Astrocyte (in vitro differentiated cells and primary cell): ENCODE results near the gene PIGR. TPM values are rescaled to one million over a fixed set of nuclear protein-coding genes. Genes with fewer than 3 reads are reported as not detected.

Experiments used
- DNase-seq: peaks from one replicate; pipeline ENCODE4 v3.0.0-alpha.2; 2010; ENCODE audit warnings: low read depth
- FAIRE-seq: peaks from 2 replicates; lab custom pipeline; 2011; peaks lifted over from hg19 to GRCh38; lab: Jason Lieb, UNC
- H2AFZ ChIP-seq: 2 replicates; pipeline ENCODE4 v1.6.0; 2012; ENCODE audit warnings: low read depth, low read length, inconsistent platforms
- H3K27ac ChIP-seq: 2 replicates; pipeline ENCODE4 v1.5.1; 2011; ENCODE audit warnings: low read depth, low read length, inconsistent platforms
- H3K27me3 ChIP-seq: 2 replicates; pipeline ENCODE4 v1.6.0; 2011; ENCODE audit warnings: low read length, inconsistent platforms; ENCODE audit not compliant: insufficient read depth
- H3K36me3 ChIP-seq: 2 replicates; pipeline ENCODE4 v1.5.1; 2011; ENCODE audit warnings: low read length, inconsistent platforms; ENCODE audit not compliant: insufficient read depth
- H3K4me1 ChIP-seq: 2 replicates; pipeline ENCODE4 v1.5.1; 2011; ENCODE audit warnings: low read length, inconsistent platforms; ENCODE audit not compliant: insufficient read depth
- H3K4me2 ChIP-seq: 2 replicates; pipeline ENCODE4 v1.6.0; 2012; ENCODE audit warnings: low read length, inconsistent platforms
- H3K4me3 ChIP-seq: 2 replicates; pipeline ENCODE4 v1.5.1; 2011; ENCODE audit warnings: low read depth, mild to moderate bottlenecking, low read length, inconsistent platforms; ENCODE audit not compliant: insufficient read depth
- H3K79me2 ChIP-seq: 2 replicates; pipeline ENCODE4 v1.6.0; 2012; ENCODE audit warnings: mild to moderate bottlenecking, low read length, inconsistent platforms; ENCODE audit not compliant: insufficient read depth
- H3K9ac ChIP-seq: 2 replicates; pipeline ENCODE4 v1.6.0; 2012; ENCODE audit warnings: mild to moderate bottlenecking, low read length, inconsistent platforms
- H3K9me3 ChIP-seq: 2 replicates; pipeline ENCODE4 v1.5.1; 2012; ENCODE audit warnings: low read depth, mild to moderate bottlenecking, low read length, inconsistent platforms; ENCODE audit not compliant: insufficient read depth
- H4K20me1 ChIP-seq: 2 replicates; pipeline ENCODE4 v1.6.0; 2012; ENCODE audit warnings: low read length, inconsistent platforms; ENCODE audit not compliant: insufficient read depth
- H3K27ac Mint-ChIP-seq: one replicate; pipeline ENCODE4 v1.8.0; 2021; ENCODE audit warnings: mild to moderate bottlenecking, mixed read lengths; ENCODE audit not compliant: unreplicated experiment
- H3K27me3 Mint-ChIP-seq: one replicate; pipeline ENCODE4 v1.8.0; 2021; ENCODE audit warnings: low read depth, mixed read lengths; ENCODE audit not compliant: unreplicated experiment
- H3K36me3 Mint-ChIP-seq: one replicate; pipeline ENCODE4 v1.8.0; 2021; ENCODE audit warnings: low read depth, mixed read lengths; ENCODE audit not compliant: unreplicated experiment
- H3K4me1 Mint-ChIP-seq: one replicate; pipeline ENCODE4 v1.8.0; 2021; ENCODE audit warnings: low read depth, mixed read lengths; ENCODE audit not compliant: unreplicated experiment
- H3K4me3 Mint-ChIP-seq: one replicate; pipeline ENCODE4 v1.8.0; 2021; ENCODE audit warnings: mild to moderate bottlenecking, moderate library complexity, mixed read lengths; ENCODE audit not compliant: unreplicated experiment
- H3K9me3 Mint-ChIP-seq: one replicate; pipeline ENCODE4 v1.8.0; 2021; ENCODE audit warnings: mild to moderate bottlenecking, mixed read lengths; ENCODE audit not compliant: unreplicated experiment
- EZH2 ChIP-seq: IDR thresholded peaks from 2 replicates; pipeline ENCODE4 v1.6.1; 2012; ENCODE audit warnings: mild to moderate bottlenecking, low read length, inconsistent platforms; ENCODE audit not compliant: insufficient read depth
- total RNA-seq: library from RNA; stranded (reverse); gene quantifications from 2 replicates; pipeline ENCODE4 v1.2.1, GENCODE V29; 2021
- TF ChIP-seq, protein P1 (sequence below): IDR thresholded peaks from 2 replicates; pipeline ENCODE4 v1.5.1; 2011; ENCODE audit warnings: low read depth, mild to moderate bottlenecking, inconsistent platforms, low read length, moderate library complexity; ENCODE audit not compliant: insufficient read depth

The PIGR gene
- total RNA-seq, 1 donor from 2014 or later: not detected

DNA sequence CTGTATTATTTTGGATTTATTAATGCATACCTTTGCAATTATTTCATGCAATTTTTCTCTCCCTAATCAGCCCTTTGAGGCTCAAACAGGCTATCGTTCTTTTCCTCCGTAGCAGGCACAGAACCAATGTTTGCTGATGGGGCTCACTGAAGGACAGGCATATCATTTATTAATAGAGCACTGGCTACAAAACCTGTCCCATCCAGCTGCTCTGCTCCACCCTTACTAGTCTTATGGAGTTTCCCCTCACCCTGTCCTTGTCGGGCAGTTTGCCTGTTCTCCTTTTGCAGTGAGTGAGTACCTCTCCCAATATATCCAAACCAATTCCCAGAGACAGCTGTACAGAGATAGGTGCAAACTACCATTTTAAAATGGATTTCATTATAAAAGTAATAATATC, 40.6 kb upstream of the PIGR start:
- H2AFZ ChIP-seq: no peak overlapping the region
- H3K36me3 ChIP-seq: no peaks in the 10 kb centered on the region
- Mint-ChIP-seq H3K4me3 (no peak overlapping the region), H3K4me1 (no peaks in the 10 kb centered on the region), H3K36me3 (no peaks in the 10 kb centered on the region), H3K27ac (no peak overlapping the region), H3K9me3 (no peaks in the 10 kb centered on the region), H3K27me3 (peaks cover 37% of the 10 kb centered on the region)
- H3K4me1 ChIP-seq: no peaks in the 10 kb centered on the region
- no peak overlapping the region for H3K4me2 ChIP-seq
- H4K20me1 ChIP-seq: no peaks in the 10 kb centered on the region
- no peak overlapping the region for H3K27ac ChIP-seq
- no peaks in the 10 kb centered on the region for H3K79me2 ChIP-seq
- TF ChIP-seq, protein P1, sequence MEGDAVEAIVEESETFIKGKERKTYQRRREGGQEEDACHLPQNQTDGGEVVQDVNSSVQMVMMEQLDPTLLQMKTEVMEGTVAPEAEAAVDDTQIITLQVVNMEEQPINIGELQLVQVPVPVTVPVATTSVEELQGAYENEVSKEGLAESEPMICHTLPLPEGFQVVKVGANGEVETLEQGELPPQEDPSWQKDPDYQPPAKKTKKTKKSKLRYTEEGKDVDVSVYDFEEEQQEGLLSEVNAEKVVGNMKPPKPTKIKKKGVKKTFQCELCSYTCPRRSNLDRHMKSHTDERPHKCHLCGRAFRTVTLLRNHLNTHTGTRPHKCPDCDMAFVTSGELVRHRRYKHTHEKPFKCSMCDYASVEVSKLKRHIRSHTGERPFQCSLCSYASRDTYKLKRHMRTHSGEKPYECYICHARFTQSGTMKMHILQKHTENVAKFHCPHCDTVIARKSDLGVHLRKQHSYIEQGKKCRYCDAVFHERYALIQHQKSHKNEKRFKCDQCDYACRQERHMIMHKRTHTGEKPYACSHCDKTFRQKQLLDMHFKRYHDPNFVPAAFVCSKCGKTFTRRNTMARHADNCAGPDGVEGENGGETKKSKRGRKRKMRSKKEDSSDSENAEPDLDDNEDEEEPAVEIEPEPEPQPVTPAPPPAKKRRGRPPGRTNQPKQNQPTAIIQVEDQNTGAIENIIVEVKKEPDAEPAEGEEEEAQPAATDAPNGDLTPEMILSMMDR: no peak
- no peak for TF ChIP-seq EZH2
- H3K9me3 ChIP-seq: no peaks in the 10 kb centered on the region
- peaks cover 16% of the 10 kb centered on the region for H3K27me3 ChIP-seq
- FAIRE-seq: no peak
- DNase-seq: no peak
- H3K9ac ChIP-seq: no peak overlapping the region
- no peak overlapping the region for H3K4me3 ChIP-seq

DNA sequence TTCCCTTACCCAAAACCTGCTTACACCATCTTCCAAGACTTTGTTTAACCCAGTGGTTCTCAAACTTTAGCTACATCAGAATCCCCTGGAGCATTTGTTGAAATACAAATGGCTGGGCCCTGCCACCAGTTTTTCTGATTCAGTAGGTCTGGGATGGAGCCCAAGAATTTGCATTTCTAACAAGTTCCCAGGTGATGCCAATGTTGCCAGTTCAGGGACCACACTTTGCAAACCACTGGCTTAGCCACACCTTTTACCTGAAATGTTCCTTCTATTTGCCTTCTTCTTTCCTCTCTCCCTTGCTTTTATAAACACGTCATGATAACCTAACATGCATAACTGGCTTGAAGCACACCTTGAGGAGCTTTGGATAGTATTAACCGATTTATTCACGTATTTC, 40.1 kb upstream of the PIGR start:
- Mint-ChIP-seq H3K4me3 (no peak overlapping the region), H3K27me3 (peaks cover 38% of the 10 kb centered on the region), H3K9me3 (no peaks in the 10 kb centered on the region), H3K27ac (no peak overlapping the region), H3K36me3 (no peaks in the 10 kb centered on the region), H3K4me1 (no peaks in the 10 kb centered on the region)
- H3K27me3 ChIP-seq: peaks cover 18% of the 10 kb centered on the region
- TF ChIP-seq, protein P1: no peak
- no peak for TF ChIP-seq EZH2
- no peaks in the 10 kb centered on the region for H4K20me1 ChIP-seq
- no peak overlapping the region for H3K27ac ChIP-seq
- H3K4me3 ChIP-seq: no peak overlapping the region
- H3K36me3 ChIP-seq: no peaks in the 10 kb centered on the region
- H3K9ac ChIP-seq: no peak overlapping the region
- FAIRE-seq (no peak), DNase-seq (no peak)
- no peak overlapping the region for H3K4me2 ChIP-seq
- no peaks in the 10 kb centered on the region for H3K9me3 ChIP-seq
- no peaks in the 10 kb centered on the region for H3K4me1 ChIP-seq
- H3K79me2 ChIP-seq: no peaks in the 10 kb centered on the region
- H2AFZ ChIP-seq: no peak overlapping the region

DNA sequence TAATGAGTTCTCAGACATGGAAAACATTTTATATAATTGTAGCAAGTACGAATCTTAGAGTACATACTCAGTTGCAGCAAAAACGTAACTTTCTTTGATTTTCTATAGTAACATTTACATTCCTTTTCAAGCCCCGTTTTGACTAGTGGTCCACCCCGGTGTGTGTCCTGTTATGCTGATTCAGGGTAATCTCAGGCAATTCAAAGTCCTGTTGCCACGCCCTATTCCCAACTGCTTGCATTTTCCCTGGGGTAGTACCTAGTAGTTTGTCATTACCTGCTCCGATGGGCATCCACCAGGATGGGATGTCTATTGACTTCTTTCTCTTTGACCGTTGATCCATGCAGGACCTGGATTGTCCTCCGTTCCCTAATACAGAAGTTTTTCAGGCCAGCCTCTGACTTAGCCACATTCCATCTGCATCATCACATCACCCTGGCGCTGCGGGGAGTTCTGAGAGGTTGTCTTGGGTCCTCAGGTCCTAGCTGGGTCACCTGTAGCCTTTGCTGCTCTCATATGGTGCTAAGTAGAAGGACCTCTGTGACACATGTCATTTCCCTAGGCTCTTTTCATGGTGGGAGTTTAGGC, 39.0 kb upstream of the PIGR start:
- Histone ChIP-seq H3K36me3 (no peaks in the 10 kb centered on the region), H3K27me3 (peaks cover 21% of the 10 kb centered on the region), H3K4me3 (no peak overlapping the region), H3K9ac (no peak overlapping the region), H3K4me1 (no peaks in the 10 kb centered on the region), H4K20me1 (no peaks in the 10 kb centered on the region), H3K27ac (no peak overlapping the region), H3K79me2 (no peaks in the 10 kb centered on the region), H3K9me3 (no peaks in the 10 kb centered on the region), H2AFZ (no peak overlapping the region), H3K4me2 (no peak overlapping the region)
- H3K9me3 Mint-ChIP-seq: no peaks in the 10 kb centered on the region
- FAIRE-seq: no peak
- no peak for DNase-seq
- peaks cover 48% of the 10 kb centered on the region for H3K27me3 Mint-ChIP-seq
- no peaks in the 10 kb centered on the region for H3K36me3 Mint-ChIP-seq
- no peaks in the 10 kb centered on the region for H3K4me1 Mint-ChIP-seq
- TF ChIP-seq, protein P1: no peak
- no peak for TF ChIP-seq EZH2
- H3K4me3 Mint-ChIP-seq: no peak overlapping the region
- H3K27ac Mint-ChIP-seq: no peak overlapping the region
